Cortex of kidney (tissue), 1 donor: ENCODE results near the gene E2F3.
"Not testable (repeated sequence)": the region's sequence is repeated elsewhere in the genome, so short reads cannot be mapped to it uniquely, and the experiment has no call there.

Experiments
- DNase-seq: peaks from one replicate; lab custom pipeline; 2025; lab: John Stamatoyannopoulos, UW

Gene E2F3

GRCh38 chr6:20467437-20467836, 65.8 kb downstream of the E2F3 start:
- DNase-seq: no peak

GRCh38 chr6:20468209-20468608, 66.5 kb downstream of the E2F3 start:
- no peak for DNase-seq

GRCh38 chr6:20472748-20473147, 71.1 kb downstream of the E2F3 start:
- no peak for DNase-seq

DNA sequence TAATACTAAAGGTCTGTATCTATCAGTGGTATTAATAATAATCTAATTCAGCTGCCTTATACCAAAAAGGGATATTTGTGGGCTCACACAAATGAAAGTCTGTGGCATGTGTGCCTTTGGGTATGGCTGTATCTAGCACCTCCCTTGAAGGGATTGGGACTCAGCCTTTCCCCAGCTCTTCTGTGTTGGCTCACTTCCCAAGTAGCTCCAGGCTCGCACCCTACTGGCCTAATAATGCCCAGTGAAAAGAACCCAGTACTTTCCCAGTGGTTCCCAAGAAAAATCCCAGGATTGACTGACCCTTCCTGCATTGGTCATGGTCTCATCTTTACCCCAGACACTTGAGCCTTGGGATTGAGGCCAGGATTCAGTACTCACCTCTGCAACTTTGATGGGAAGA, 71.8 kb downstream of the E2F3 start:
- DNase-seq: no peak

DNA sequence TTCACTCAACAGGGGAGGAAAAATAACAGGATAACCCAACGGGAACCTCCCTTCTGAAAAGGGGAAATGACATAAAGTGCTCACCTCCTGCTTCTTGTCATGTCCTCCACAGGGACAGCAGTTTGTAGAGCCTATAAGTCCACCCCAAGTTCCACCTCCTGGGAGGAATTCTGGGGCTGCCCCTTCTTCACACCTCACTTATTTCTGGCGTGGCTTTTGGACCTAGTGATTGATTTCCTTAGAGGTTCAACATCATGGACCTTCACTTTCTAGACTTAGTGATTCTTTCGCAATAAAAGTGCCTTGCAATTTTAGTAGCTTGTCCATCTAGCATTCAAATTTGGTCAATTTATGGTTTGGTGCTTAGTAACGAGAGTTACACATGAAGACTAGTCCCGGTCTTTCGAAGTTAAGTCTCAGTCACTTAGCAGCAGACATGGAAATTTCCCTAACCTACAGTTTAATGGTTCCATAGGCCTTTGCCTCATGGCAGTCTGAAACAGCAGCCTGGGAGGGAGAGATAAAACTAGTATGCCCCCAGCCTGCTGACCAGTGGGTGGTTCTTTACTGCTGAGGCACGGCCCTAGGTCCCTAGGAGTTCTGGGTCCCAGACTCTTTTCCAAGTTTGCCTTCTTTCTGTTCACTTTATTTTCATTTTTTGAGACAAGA, 73.3 kb downstream of the E2F3 start:
- no peak for DNase-seq

DNA sequence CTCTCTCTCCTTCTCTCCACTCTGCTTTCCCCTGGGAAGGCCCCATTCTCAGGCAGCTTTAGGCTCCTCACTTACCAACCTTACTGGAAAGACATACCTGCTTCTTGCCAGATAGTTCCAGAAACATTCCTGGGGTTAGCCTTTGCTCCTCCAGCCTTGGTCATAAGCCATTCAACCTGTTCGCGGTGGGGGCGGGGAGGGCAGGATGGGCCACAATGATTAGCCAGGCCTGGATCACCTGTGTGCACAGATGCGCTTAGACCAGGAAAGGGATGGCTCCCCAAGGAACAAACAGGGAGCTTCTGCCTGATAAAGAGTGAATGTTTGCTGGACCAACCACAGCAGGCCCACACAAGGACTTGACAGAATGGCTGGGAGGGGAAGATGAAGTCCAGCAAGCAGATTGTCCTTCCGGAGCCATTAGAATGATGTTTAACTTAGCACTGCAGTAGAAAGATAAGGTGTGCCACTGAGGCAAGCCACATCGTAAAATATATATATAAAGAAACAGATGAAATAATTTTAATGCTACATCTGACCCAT, 74.9 kb downstream of the E2F3 start:
- no peak for DNase-seq

GRCh38 chr6:20477485-20477884, 75.8 kb downstream of the E2F3 start:
- no peak for DNase-seq

DNA sequence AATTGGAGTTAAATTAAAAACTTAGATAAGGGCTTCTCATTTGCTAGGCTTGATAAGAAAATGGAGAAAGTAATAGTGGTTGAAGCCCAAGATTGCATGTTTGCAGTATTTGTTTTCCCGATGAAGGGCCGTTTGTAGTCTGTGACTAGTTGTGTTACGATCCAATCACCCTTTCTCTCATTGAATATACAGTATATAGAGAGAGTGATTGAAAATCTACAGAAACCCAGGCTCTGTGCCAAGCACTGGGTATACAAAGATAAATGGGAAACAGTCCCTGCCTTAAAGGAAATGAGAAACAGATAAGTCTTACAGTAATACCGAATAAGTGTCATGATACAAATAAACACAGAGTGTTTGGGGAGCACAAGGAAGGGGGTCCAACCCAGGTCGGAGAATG, 77.4 kb downstream of the E2F3 start:
- no peak for DNase-seq

- DNase-seq: no peak
Observed at GRCh38 chr6:20479526-20479925, 77.8 kb downstream of the E2F3 start.

- no peak for DNase-seq
Observed at GRCh38 chr6:20481281-20481680, 79.6 kb downstream of the E2F3 start.

- no peak for DNase-seq
Observed at GRCh38 chr6:20483887-20484497, 82.3 kb downstream of the E2F3 start.

GRCh38 chr6:20486641-20487040, 85.0 kb downstream of the E2F3 start:
- DNase-seq: no peak

DNA sequence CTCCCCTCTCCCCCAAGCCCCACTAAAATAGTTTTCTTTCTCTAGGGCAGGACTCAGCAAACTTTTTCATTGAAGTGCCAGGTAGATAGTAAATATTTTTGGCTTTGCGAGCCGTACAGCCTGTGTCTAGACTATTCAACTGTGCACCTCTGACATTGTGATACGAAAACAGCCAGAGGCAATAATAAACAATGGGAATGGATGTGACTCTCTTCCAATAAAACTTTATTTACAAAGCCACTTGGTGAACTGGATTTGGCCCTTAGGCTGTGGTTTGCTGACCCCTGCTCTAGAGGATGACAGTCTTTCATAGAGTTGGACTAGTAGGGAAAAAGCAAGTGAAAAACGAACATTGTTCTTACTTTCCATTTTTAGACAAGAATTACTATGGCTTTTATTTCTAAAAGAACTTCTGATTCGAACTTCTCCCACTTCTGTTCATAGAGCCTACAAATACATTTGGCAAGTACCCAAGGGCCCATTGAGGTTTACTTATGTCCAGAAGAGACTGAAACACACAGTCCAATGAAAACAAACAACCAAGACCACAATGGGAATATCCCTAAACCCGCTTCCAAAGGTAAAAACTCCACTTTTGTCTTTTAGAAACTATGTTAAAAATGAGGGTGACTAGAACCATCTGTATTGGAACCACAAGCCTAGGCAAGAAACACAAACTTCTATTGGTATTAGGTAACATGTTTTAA, 86.1 kb downstream of the E2F3 start:
- no peak for DNase-seq

GRCh38 chr6:20490591-20490990, 88.9 kb downstream of the E2F3 start:
- no peak for DNase-seq

GRCh38 chr6:20492099-20492498, 90.4 kb downstream of the E2F3 start:
- DNase-seq: no peak

DNA sequence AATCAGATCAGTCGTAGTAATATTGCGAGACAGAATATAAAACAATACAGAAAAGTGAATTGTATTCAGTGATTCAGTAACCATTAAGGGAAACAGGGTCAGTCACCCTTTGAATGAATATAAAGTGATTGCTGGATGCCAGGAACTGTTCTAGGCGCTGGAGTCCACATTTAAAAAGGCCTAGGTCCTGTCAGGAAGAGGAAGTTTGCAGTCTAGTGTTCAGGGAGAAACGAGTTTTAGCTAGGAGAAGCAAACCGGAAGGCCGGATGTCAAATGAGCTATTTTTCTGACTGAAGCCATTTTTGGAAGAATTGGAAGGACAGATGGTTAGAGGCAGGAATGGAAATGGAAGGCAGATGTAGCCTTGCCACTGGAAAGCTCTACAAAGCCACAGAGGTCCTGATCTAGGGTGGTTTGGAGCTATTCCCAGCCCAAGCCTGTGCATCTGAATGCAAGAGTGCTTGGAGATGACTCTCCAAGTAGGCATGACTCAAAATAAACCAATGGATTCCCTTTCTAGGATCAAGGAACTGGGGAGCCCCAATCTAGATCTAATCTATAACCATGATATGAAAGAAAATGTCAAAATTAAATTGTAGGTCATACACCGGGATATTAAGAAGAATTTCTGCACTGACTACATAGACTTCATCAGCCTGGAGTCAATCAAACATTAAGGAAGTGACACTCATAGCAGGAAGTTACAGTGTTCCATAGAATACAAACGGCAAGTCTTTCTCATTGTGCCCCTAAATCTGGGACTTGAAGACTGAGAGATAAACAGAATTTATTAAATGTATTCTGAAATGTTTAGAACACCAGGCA, 95.7 kb downstream of the E2F3 start:
- DNase-seq: no peak

- no peak for DNase-seq
Observed at GRCh38 chr6:20498041-20498385, 96.3 kb downstream of the E2F3 start.

DNA sequence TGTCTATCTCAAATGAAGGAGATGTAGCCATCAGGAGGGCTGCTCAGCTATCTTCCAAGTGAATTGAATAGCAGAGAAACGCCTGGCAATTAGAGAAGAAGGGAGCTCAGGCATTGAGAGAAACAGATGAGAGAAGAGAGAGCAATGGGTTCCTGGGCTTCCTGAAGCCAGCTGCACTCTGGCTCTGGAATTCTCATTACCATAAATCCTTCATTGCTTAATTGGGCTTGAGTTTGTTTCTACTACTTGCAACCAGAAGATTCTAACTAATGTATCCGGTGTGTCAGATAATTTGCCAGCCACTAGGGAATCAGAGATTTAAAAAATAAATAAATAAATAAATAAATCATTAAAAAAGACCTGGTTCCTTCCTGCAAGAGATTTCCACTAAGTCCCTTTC, 107.5 kb downstream of the E2F3 start:
- no peak for DNase-seq

DNA sequence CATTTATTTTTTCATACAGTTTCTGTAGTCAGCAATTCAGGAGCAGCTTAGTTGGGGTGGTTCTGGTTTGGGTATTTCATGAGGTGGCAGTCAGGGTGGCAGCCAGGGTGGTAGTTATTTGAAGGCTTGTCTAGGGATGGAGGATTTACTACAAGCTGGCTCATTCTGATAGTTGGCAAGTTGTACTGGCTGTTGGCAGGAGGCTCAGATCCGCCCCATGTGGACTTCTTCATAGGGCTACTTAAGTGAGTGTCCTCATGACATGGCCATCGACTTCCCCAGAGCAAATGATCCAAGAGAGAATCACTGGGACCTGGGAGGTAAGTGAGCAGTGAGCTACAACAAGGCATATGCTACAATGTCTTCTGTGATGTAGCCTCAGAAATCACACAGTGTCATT, 110.2 kb downstream of the E2F3 start:
- no peak for DNase-seq

- DNase-seq: not testable (repeated sequence)
Observed at GRCh38 chr6:20525208-20525607, 123.5 kb downstream of the E2F3 start.

DNA sequence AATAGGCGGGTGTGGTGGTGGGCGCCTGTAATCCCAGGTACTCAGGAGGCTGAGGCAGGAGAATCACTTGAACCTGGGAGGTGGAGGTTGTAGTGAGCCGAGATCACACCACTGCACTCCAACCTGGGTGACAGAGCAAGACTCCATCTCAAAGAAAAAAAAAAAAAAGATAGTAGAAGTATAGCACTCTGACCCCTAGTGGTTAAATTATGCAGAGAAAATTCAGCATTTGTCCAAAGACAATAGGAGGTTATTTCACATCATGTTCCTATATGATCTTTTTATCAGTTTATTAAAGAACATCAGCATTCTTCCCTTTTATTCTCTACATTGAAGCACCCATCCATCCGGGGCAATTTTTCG, 127.4 kb downstream of the E2F3 start:
- DNase-seq: not testable (repeated sequence)

- DNase-seq: no peak
Observed at GRCh38 chr6:20532881-20533280, 131.2 kb downstream of the E2F3 start.
